ENCODE results near the gene CDH1. TPM values are rescaled to one million over a fixed set of nuclear protein-coding genes. Genes with fewer than 3 reads are reported as not detected.

The CDH1 gene
- total RNA-seq, 1 donor from 2014 or later: 0.35 TPM

DNA sequence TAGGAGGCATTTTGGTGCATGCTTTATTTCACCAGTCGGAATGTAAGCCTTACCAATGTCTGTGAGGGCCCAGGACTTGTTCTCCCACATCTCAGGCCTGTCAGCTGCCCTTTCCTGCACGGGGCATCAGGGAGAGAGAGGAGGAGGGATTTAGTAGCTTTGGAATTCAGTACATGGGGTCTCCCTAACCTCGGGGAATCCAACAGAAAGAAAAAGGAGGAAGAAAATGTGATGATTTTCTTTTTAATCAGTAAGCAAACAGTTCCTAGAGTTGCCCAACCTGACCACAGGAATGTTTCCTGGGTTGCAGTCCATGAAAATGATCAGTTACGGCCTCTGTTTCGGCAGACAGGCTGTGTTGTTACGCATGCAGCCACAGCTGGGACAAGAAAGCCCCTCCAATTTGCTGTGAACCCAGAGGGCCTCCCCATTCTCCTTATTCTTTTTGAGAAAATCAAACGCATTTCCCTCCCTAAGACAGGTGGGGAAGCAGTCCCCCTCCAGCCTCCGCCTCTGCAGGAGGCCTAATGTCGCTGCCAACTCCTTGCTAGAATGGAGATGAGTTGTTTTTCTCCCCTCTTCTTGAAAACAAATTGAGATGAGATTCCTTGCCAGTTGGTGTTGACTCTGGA lies 53.2 kb downstream of the CDH1 start:
- DNase-seq (ENCODE audit: low spot score): no peak
- H3K27me3 Mint-ChIP-seq (ENCODE audit: low read depth): no peaks in the 10 kb centered on the region
- H3K27ac Mint-ChIP-seq (ENCODE audit: unreplicated experiment): peak overlapping the region; percentile 95
- peak overlapping the region; percentile 43 for H3K4me3 Mint-ChIP-seq (ENCODE audit: unreplicated experiment)
- TF ChIP-seq CTCF (IDR thresholded peaks at IDR 0.05): no peak
- H3K4me1 Mint-ChIP-seq (ENCODE audit: low read depth): peaks cover 47% of the 10 kb centered on the region
- H3K36me3 Mint-ChIP-seq (ENCODE audit: low read depth): no peaks in the 10 kb centered on the region
- H3K9me3 Mint-ChIP-seq (ENCODE audit: low read depth): no peaks in the 10 kb centered on the region

- no peaks in the 10 kb centered on the region for H3K36me3 Mint-ChIP-seq (ENCODE audit: low read depth)
- TF ChIP-seq CTCF (IDR thresholded peaks at IDR 0.05): no peak
- H3K9me3 Mint-ChIP-seq (ENCODE audit: low read depth): no peaks in the 10 kb centered on the region
- H3K27ac Mint-ChIP-seq (ENCODE audit: unreplicated experiment): peak overlapping the region; percentile 95
- H3K27me3 Mint-ChIP-seq (ENCODE audit: low read depth): no peaks in the 10 kb centered on the region
- H3K4me1 Mint-ChIP-seq (ENCODE audit: low read depth): peaks cover 45% of the 10 kb centered on the region
- no peak for DNase-seq (ENCODE audit: low spot score)
- H3K4me3 Mint-ChIP-seq (ENCODE audit: unreplicated experiment): no peak overlapping the region
These were observed 53.9 kb downstream of the CDH1 start for GRCh38 chr16:68790944-68791343.

- Mint-ChIP-seq H3K4me3 (ENCODE audit: unreplicated experiment) (no peak overlapping the region), H3K27ac (ENCODE audit: unreplicated experiment) (peak overlapping the region; percentile 62), H3K4me1 (ENCODE audit: low read depth) (peaks cover 31% of the 10 kb centered on the region), H3K36me3 (ENCODE audit: low read depth) (no peaks in the 10 kb centered on the region), H3K27me3 (ENCODE audit: low read depth) (no peaks in the 10 kb centered on the region), H3K9me3 (ENCODE audit: low read depth) (no peaks in the 10 kb centered on the region)
- DNase-seq (ENCODE audit: low spot score): no peak
- TF ChIP-seq CTCF (IDR thresholded peaks at IDR 0.05): no peak
These were observed 55.6 kb downstream of the CDH1 start for GRCh38 chr16:68792465-68793324.

DNA sequence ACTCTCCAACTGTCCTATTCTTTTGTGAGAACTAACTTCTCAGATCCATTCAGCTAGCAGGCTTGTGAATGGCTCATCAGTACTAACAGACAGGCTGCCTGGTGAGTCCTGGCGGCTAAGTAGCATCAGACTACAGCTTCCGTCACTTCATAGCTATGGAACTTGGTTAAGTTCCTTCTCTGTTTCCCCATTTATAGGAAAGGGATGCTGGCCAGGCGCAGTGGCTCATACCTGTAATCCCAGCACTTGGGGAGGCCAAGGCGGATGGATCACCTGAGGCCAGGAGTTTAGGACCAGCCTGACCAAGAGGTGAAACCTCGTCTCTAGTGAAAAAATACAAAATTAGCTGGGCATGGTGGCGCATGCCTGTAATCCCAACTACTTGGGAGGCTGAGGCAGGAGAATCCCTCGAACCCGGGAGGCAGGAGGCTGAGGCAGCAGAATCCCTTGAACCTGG lies 56.3 kb downstream of the CDH1 start:
- Mint-ChIP-seq H3K27ac (ENCODE audit: unreplicated experiment) (peak overlapping the region; percentile 62), H3K27me3 (ENCODE audit: low read depth) (no peaks in the 10 kb centered on the region)

More for the DNA sequence above, 56.3 kb downstream of the CDH1 start:
- Mint-ChIP-seq H3K4me1 (ENCODE audit: low read depth) (peaks cover 35% of the 10 kb centered on the region), H3K36me3 (ENCODE audit: low read depth) (no peaks in the 10 kb centered on the region), H3K9me3 (ENCODE audit: low read depth) (no peaks in the 10 kb centered on the region), H3K4me3 (ENCODE audit: unreplicated experiment) (no peak overlapping the region)
- TF ChIP-seq CTCF (IDR thresholded peaks at IDR 0.05): no peak
- DNase-seq (ENCODE audit: low spot score): no peak
